Left lung (tissue), 10 donors: ENCODE results near the gene LIN7A. TPM values are rescaled to one million over a fixed set of nuclear protein-coding genes. Genes with fewer than 3 reads are reported as not detected.

Experiments
- ATAC-seq: fragments of 200-7000 bp; cut with Tn5 transposase; one replicate; pipeline ENCODE4 v1.9.1; 2020; ENCODE audit warnings: moderate library complexity
- DNase-seq, 4 donors: peaks; one replicate each; pipeline ENCODE4 v3.0.0-alpha.2; 2013 to 2020
- H3K27ac ChIP-seq, 2 donors: fragments of 200-600 bp; sonication (generic) in 1 of 2; one replicate each; pipeline versions ENCODE4 v1.5.0 to v1.8.0; 2020 to 2021
- H3K27me3 ChIP-seq, 2 donors: fragments of 200-600 bp; sonication (generic) in 1 of 2; one replicate each; pipeline versions ENCODE4 v1.5.0 to v1.8.0; 2020 to 2021
- H3K36me3 ChIP-seq, 2 donors: fragments of 200-600 bp; sonication (generic) in 1 of 2; one replicate each; pipeline versions ENCODE4 v1.5.0 to v1.8.0; 2020 to 2021
- H3K4me1 ChIP-seq, 2 donors: fragments of 200-600 bp; one replicate each; pipeline ENCODE4 v1.8.0; 2021
- H3K4me3 ChIP-seq, 2 donors: fragments of 200-600 bp; sonication (generic) in 1 of 2; one replicate each; pipeline versions ENCODE4 v1.5.0 to v1.8.0; 2020 to 2021; ENCODE audit warnings: mild to moderate bottlenecking in 1 of 2
- H3K9me3 ChIP-seq, 2 donors: fragments of 200-600 bp; sonication (generic) in 1 of 2; one replicate each; pipeline versions ENCODE4 v1.5.0 to v1.8.0; 2020 to 2021
- intact Hi-C, 2 donors: fragments of 100-400 bp; cut with DNase I; formaldehyde crosslinking; loops; one replicate each; pipeline versions ENCODE4 v1.11.2 to v1.14.2; 2022
- polyA plus RNA-seq, 6 donors: library from polyadenylated mRNA; unstranded; fragments of 120-200 nt; gene quantifications; one replicate each; pipeline ENCODE4 v1.2.1, GENCODE V29; 2013; ENCODE audit not compliant: insufficient read length in 6 of 6
- total RNA-seq, 2 donors: library from RNA; stranded (reverse); fragmentation: NEBNext Ultra II Directional; extraction: Animal tissue kit (Norgen Biotek cat#: 25700); gene quantifications; one replicate each; pipeline ENCODE4 v1.2.1, GENCODE V29; 2021
- TF ChIP-seq, protein P1 (sequence below), 2 donors: fragments of 200-600 bp; sonication (generic) in 1 of 2; IDR thresholded peaks; one replicate each; pipeline versions ENCODE4 v1.5.0 to v1.8.0; 2021; ENCODE audit warnings: antibody characterized with exemption in 2 of 2
- donor health status: DM: no; HTN: yes; CAD: no.
- donor health status: DM: no; HTN: no; CAD: no.

The LIN7A gene
- total and polyA plus RNA-seq, 8 donors: 9.9 to 22.7 (median 17.6) TPM

GRCh38 chr12:80977346-80977745 is 39.6 kb upstream of the LIN7A start:
- Histone ChIP-seq H3K27me3 (no peaks in the 10 kb centered on the region), H3K4me1 (no peaks in the 10 kb centered on the region), H3K36me3 (no peaks in the 10 kb centered on the region), H3K9me3 (no peaks in the 10 kb centered on the region), H3K27ac (no peak overlapping the region), H3K4me3 (no peak overlapping the region)
- ATAC-seq (no peak), DNase-seq (no peak)
- intact Hi-C loops: no loop called here
- TF ChIP-seq, protein P1, sequence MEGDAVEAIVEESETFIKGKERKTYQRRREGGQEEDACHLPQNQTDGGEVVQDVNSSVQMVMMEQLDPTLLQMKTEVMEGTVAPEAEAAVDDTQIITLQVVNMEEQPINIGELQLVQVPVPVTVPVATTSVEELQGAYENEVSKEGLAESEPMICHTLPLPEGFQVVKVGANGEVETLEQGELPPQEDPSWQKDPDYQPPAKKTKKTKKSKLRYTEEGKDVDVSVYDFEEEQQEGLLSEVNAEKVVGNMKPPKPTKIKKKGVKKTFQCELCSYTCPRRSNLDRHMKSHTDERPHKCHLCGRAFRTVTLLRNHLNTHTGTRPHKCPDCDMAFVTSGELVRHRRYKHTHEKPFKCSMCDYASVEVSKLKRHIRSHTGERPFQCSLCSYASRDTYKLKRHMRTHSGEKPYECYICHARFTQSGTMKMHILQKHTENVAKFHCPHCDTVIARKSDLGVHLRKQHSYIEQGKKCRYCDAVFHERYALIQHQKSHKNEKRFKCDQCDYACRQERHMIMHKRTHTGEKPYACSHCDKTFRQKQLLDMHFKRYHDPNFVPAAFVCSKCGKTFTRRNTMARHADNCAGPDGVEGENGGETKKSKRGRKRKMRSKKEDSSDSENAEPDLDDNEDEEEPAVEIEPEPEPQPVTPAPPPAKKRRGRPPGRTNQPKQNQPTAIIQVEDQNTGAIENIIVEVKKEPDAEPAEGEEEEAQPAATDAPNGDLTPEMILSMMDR (IDR thresholded peaks at IDR 0.05): no peak

DNA sequence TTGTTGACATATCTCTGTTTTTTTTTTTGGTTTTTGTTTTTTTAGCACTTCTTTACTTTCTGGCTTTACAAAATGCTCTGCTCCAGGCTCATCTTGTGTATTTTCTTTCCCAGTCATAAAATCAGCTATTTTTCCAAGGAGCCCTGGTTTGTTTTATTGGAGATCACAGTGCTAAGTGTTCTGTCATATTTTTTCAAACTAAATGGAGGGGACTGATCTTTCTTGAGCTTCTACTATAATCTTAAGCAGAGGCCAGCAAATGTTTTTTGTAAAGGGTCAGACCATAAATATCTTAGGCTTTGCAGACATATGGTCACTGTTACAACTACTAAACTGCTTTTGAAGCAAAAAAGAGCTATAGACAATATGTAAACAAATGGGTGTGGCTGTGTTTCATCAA is 30.6 kb upstream of the LIN7A start:
- Histone ChIP-seq H3K4me3 (no peak overlapping the region), H3K9me3 (no peaks in the 10 kb centered on the region), H3K27ac (no peak overlapping the region), H3K27me3 (no peaks in the 10 kb centered on the region), H3K36me3 (no peaks in the 10 kb centered on the region), H3K4me1 (no peaks in the 10 kb centered on the region)
- TF ChIP-seq, protein P1 (IDR thresholded peaks at IDR 0.05): no peak
- DNase-seq (no peak), ATAC-seq (no peak)
- intact Hi-C loops: no loop called here

DNA sequence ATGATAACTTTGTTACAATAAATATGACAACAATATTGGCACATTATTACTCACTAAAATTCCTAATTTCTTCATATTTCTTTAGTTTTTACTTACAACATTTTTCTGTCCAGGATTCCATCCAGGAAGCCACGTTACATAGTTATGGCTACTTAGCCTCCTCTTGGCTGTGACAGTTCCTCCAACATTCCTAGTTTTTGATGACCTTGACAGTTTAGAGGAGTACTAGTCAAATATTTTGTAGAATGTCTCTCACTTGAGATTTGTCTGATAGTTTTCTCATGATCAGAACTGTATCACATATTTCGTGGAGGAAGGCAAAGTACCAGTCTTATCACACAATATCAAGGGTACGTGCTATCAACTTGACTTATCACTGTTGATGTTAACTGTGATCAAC is 29.8 kb upstream of the LIN7A start:
- ATAC-seq (no peak), DNase-seq (no peak)
- no peaks in the 10 kb centered on the region for H3K36me3 ChIP-seq
- no peaks in the 10 kb centered on the region for H3K4me1 ChIP-seq
- no peak overlapping the region for H3K4me3 ChIP-seq
- no peak overlapping the region for H3K27ac ChIP-seq
- no peaks in the 10 kb centered on the region for H3K9me3 ChIP-seq
- intact Hi-C loops: no loop called here
- TF ChIP-seq, protein P1 (IDR thresholded peaks at IDR 0.05): no peak
- H3K27me3 ChIP-seq: no peaks in the 10 kb centered on the region

- no peaks in the 10 kb centered on the region for H3K27me3 ChIP-seq
- TF ChIP-seq, protein P1 (IDR thresholded peaks at IDR 0.05): no peak
- intact Hi-C loops: no loop called here
- no peak overlapping the region for H3K27ac ChIP-seq
- DNase-seq: no peak
- ATAC-seq: no peak
- H3K36me3 ChIP-seq: no peaks in the 10 kb centered on the region
- no peaks in the 10 kb centered on the region for H3K9me3 ChIP-seq
- H3K4me3 ChIP-seq: no peak overlapping the region
- H3K4me1 ChIP-seq: no peaks in the 10 kb centered on the region
Observed at GRCh38 chr12:80966001-80966400, 28.3 kb upstream of the LIN7A start.

- intact Hi-C loops: no loop called here
- Histone ChIP-seq H3K4me1 (no peaks in the 10 kb centered on the region), H3K27ac (no peak overlapping the region), H3K4me3 (no peak overlapping the region), H3K36me3 (no peaks in the 10 kb centered on the region), H3K27me3 (no peaks in the 10 kb centered on the region), H3K9me3 (no peaks in the 10 kb centered on the region)
- ATAC-seq (no peak), DNase-seq (no peak)
- TF ChIP-seq, protein P1 (IDR thresholded peaks at IDR 0.05): no peak
Observed at GRCh38 chr12:80958162-80958561, 20.4 kb upstream of the LIN7A start.
